Activated CD4-positive, alpha-beta T cell treated with anti-CD3 and anti-CD28 coated beads, Interleukin-2, amount 50 U/mL, for 24 hours (primary cell): ENCODE measurements around the gene CYB5D1.
A peak's percentile ranks its signal among the peaks of the same experiment; 100 is the strongest.
"Not testable (repeated sequence)": the region's sequence is repeated elsewhere in the genome, so short reads cannot be mapped to it uniquely, and the experiment has no call there.

Experiments
- DNase-seq, 2 donors: peaks; one replicate each; pipeline ENCODE4 v3.0.0-alpha.2; 2020; ENCODE audit warnings: low read depth in 1 of 2, low spot score in 1 of 2

Gene CYB5D1

GRCh38 chr17:7857713-7858521 lies at the start of gene CYB5D1:
Gene CYB5D1 (plus strand): TSS chr17:7858003. CDS start chr17:7858135, 132 bp downstream.
- peak; percentile 82 to 90 for DNase-seq

- DNase-seq, result no peak
Measured at GRCh38 chr17:7809086-7809790, 48.6 kb upstream of the CYB5D1 start.

GRCh38 chr17:7809791-7810343 lies 47.9 kb upstream of the CYB5D1 start:
- not testable (repeated sequence) for DNase-seq

GRCh38 chr17:7811251-7811650 lies 46.6 kb upstream of the CYB5D1 start:
- DNase-seq, result no peak

GRCh38 chr17:7814969-7815368 lies 42.8 kb upstream of the CYB5D1 start:
- DNase-seq, result no peak

GRCh38 chr17:7816926-7817642 lies 40.7 kb upstream of the CYB5D1 start:
- no peak for DNase-seq

- DNase-seq, result no peak
Measured at GRCh38 chr17:7817643-7817964, 40.2 kb upstream of the CYB5D1 start.

GRCh38 chr17:7818026-7818425 lies 39.8 kb upstream of the CYB5D1 start:
- no peak for DNase-seq

GRCh38 chr17:7818746-7819645 lies 38.8 kb upstream of the CYB5D1 start:
- DNase-seq, result no peak

GRCh38 chr17:7820231-7820630 lies 37.6 kb upstream of the CYB5D1 start:
- no peak for DNase-seq

- DNase-seq, result no peak
Measured at GRCh38 chr17:7822126-7822525, 35.7 kb upstream of the CYB5D1 start.

- no peak for DNase-seq
Measured at GRCh38 chr17:7823581-7824001, 34.2 kb upstream of the CYB5D1 start.

- no peak for DNase-seq
Measured at GRCh38 chr17:7824021-7824924, 33.5 kb upstream of the CYB5D1 start.

GRCh38 chr17:7825206-7825990 lies 32.4 kb upstream of the CYB5D1 start:
- no peak for DNase-seq

GRCh38 chr17:7830616-7831015 lies 27.2 kb upstream of the CYB5D1 start:
- DNase-seq, result no peak

- no peak for DNase-seq
Measured at GRCh38 chr17:7831233-7831632, 26.6 kb upstream of the CYB5D1 start.

GRCh38 chr17:7832431-7832830 lies 25.4 kb upstream of the CYB5D1 start:
- no peak for DNase-seq

- DNase-seq, result no peak
Measured at GRCh38 chr17:7833011-7833794, 24.6 kb upstream of the CYB5D1 start.
